Measurements from ENCODE around the gene CLDND2. TPM values are rescaled to one million over a fixed set of nuclear protein-coding genes. Genes with fewer than 3 reads are reported as not detected.

CLDND2 gene
- polyA plus RNA-seq, 1 experiment = not detected

GRCh38 chr19:51339313-51339686 is 29.5 kb downstream of the CLDND2 start:
- POLR2A ChIA-PET = interaction anchor here (0.6 to 2.9 kb wide), 11 partner anchors 9 to 954 kb away, joined by 3 to 28 read pairs (median 6); partner anchors contain the start of genes ETFB and ZNF175
- H3K27ac ChIP-seq (ENCODE audit: low read depth, low read length) = peak overlapping the region; percentile 47
- CTCF ChIA-PET = interaction anchor here (0.6 to 1.2 kb wide), 12 partner anchors 10 to 318 kb away, joined by 3 to 17 read pairs (median 4); partner anchors contain the start of gene ETFB

GRCh38 chr19:51338563-51339312 is 30.1 kb downstream of the CLDND2 start:
- CTCF ChIA-PET = interaction anchor here (0.6 to 1.2 kb wide), 15 partner anchors 10 to 342 kb away, joined by 3 to 11 read pairs (median 4); partner anchors contain the start of gene ETFB
- Histone ChIP-seq H3K27ac (ENCODE audit: low read depth, low read length) (no peak overlapping the region), H3K27me3 (ENCODE audit: control insufficient read depth, insufficient read depth, low read length) (no peaks in the 10 kb centered on the region)

More at GRCh38 chr19:51339313-51339686, 29.5 kb downstream of the CLDND2 start:
- H3K4me3 ChIP-seq (ENCODE audit: low read depth, low read length) = peak overlapping the region; percentile 75
- H3K27me3 ChIP-seq (ENCODE audit: control insufficient read depth, insufficient read depth, low read length) = no peaks in the 10 kb centered on the region
- TF ChIP-seq, protein P1, sequence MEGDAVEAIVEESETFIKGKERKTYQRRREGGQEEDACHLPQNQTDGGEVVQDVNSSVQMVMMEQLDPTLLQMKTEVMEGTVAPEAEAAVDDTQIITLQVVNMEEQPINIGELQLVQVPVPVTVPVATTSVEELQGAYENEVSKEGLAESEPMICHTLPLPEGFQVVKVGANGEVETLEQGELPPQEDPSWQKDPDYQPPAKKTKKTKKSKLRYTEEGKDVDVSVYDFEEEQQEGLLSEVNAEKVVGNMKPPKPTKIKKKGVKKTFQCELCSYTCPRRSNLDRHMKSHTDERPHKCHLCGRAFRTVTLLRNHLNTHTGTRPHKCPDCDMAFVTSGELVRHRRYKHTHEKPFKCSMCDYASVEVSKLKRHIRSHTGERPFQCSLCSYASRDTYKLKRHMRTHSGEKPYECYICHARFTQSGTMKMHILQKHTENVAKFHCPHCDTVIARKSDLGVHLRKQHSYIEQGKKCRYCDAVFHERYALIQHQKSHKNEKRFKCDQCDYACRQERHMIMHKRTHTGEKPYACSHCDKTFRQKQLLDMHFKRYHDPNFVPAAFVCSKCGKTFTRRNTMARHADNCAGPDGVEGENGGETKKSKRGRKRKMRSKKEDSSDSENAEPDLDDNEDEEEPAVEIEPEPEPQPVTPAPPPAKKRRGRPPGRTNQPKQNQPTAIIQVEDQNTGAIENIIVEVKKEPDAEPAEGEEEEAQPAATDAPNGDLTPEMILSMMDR (IDR thresholded peaks at IDR 0.05; ENCODE audit: low read depth, low read length) = no peak; the same call in 1 of the 2 replicates
- DNase-seq (ENCODE audit: low read depth, low spot score) = no peak
- H3K9me3 ChIP-seq (ENCODE audit: control insufficient read depth, insufficient read depth, low read length) = 0 out of 2 replicates have a peak, but pooled peaks cover under 1% of the 10 kb centered on the region

DNA sequence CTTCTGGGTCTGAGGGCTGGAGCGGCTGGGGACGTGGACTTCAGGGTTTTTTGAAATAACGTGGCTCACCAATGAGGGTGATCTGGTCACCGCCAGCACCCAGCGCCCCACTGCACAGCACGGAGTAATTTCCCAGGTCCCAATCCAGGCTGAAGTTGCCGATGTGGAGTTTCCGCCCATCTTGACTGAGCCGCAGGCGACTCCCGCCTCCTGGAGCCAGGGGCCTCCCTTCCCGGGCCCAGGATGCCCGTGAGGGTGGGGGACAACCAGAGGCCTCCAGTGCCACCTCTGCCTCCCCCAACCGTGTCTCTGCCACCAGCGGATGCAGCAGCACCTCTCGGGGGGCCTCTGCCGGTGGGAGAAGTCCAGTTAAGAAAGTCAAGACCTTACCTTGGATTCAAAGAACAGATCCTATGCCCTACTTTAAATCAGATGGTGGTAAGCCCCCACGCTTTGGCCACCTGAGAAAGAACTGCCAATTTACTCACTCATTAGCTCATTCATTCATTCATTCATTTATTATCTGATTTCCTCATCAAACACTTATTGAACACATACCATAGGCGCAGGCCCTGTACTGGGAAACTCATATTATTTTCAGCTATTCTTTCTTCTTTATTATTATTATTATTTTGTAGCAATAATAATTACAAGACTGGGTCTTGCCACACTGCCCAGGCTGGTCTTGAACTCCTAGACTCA is 30.8 kb downstream of the CLDND2 start:
- H3K27me3 ChIP-seq (ENCODE audit: control insufficient read depth, insufficient read depth, low read length) = no peaks in the 10 kb centered on the region
- H3K4me3 ChIP-seq (ENCODE audit: low read depth, low read length) = no peak overlapping the region
- CTCF ChIA-PET = interaction anchor here (0.6 to 1.1 kb wide), 10 partner anchors 12 to 342 kb away, joined by 3 to 11 read pairs (median 4); no protein-coding TSS in a partner anchor
- peaks cover 7% of the 10 kb centered on the region; the same call in 1 of the 2 replicates for H3K9me3 ChIP-seq (ENCODE audit: control insufficient read depth, insufficient read depth, low read length)
- POLR2A ChIA-PET = no interaction called here
- no peak for DNase-seq (ENCODE audit: low read depth, low spot score)
- TF ChIP-seq, protein P1 (IDR thresholded peaks at IDR 0.05; ENCODE audit: low read depth, low read length) = no peak
- no peak overlapping the region for H3K27ac ChIP-seq (ENCODE audit: low read depth, low read length)

More at GRCh38 chr19:51338563-51339312, 30.1 kb downstream of the CLDND2 start:
- POLR2A ChIA-PET = interaction anchor here (2.9 kb wide), 1 partner anchor 29 kb away, joined by 28 read pairs; no protein-coding TSS in a partner anchor
- H3K9me3 ChIP-seq (ENCODE audit: control insufficient read depth, insufficient read depth, low read length) = peaks cover 6% of the 10 kb centered on the region; the same call in 1 of the 2 replicates
- H3K4me3 ChIP-seq (ENCODE audit: low read depth, low read length) = peak overlapping the region; percentile 75
- no peak for DNase-seq (ENCODE audit: low read depth, low spot score)
- TF ChIP-seq, protein P1 (IDR thresholded peaks at IDR 0.05; ENCODE audit: low read depth, low read length) = peak; percentile 86

GRCh38 chr19:51337141-51337860 is 31.5 kb downstream of the CLDND2 start:
- TF ChIP-seq, protein P1 (IDR thresholded peaks at IDR 0.05; ENCODE audit: low read depth, low read length) = no peak
- ChIA-PET POLR2A (no interaction called here), CTCF (interaction anchor here (0.6 to 1.2 kb wide), 6 partner anchors 22 to 320 kb away, joined by 3 to 11 read pairs (median 4); no protein-coding TSS in a partner anchor)

More at GRCh38 chr19:51337141-51337860, 31.5 kb downstream of the CLDND2 start:
- peaks cover 7% of the 10 kb centered on the region; the same call in 1 of the 2 replicates for H3K9me3 ChIP-seq (ENCODE audit: control insufficient read depth, insufficient read depth, low read length)
- H3K27me3 ChIP-seq (ENCODE audit: control insufficient read depth, insufficient read depth, low read length) = no peaks in the 10 kb centered on the region
- DNase-seq (ENCODE audit: low read depth, low spot score) = no peak
- no peak overlapping the region for H3K4me3 ChIP-seq (ENCODE audit: low read depth, low read length)
- no peak overlapping the region for H3K27ac ChIP-seq (ENCODE audit: low read depth, low read length)
